GM19025 (cell line): Measurements from ENCODE around the gene ACBD5.

Experiments
- ATAC-seq: cut with Tn5 transposase; IDR thresholded peaks from one replicate; pipeline ENCODE4 v1.9.1; 2021; ENCODE audit warnings: mild to moderate bottlenecking, low read depth, moderate library complexity; ENCODE audit not compliant: unreplicated experiment

The ACBD5 gene

GRCh38 chr10:27155066-27155754, 85.4 kb downstream of the ACBD5 start, which contains the start of gene MASTL:
TSS of gene MASTL (plus strand) at chr10:27155352. CDS start at chr10:27155427, 75 bp downstream.
- ATAC-seq, result peak; percentile 83

DNA sequence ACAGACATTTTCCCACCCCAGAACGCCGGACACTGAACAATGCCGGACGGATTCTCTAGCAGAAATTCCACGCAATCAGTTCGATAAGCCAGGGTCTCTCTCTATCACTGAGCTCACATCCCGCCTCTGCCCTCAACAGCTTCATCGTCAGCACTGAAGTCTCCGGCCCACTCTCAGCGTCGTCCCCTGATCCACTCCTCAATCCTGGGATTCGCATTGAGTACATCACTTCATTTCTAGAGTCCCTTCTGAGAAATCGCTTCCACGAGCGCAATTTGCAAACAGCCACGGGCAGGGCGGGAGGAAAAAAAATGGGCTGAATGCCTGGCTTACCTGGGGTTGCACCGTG, 86.8 kb downstream of the ACBD5 start:
- peak; percentile 4 for ATAC-seq

DNA sequence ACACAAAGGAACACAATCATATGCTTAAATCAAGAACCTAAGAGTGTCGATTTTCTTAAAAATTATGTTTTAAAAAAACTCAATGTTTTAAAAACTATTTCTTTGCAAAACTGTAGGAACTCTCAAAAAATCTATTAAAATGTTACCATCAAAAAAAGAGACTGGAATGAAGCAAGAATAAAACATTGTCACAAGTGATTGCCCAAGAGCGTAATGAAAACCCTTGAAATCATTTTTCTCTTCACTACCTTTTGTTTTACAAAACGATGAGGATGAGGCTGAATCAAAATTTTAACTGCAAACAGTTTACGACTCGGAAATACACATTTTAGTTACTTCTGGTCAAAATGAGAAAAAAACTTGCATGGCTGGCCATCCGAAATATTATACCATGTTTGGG, 87.3 kb downstream of the ACBD5 start:
- no peak for ATAC-seq

- ATAC-seq, result no peak
These were observed 87.9 kb downstream of the ACBD5 start for GRCh38 chr10:27152687-27153086.

DNA sequence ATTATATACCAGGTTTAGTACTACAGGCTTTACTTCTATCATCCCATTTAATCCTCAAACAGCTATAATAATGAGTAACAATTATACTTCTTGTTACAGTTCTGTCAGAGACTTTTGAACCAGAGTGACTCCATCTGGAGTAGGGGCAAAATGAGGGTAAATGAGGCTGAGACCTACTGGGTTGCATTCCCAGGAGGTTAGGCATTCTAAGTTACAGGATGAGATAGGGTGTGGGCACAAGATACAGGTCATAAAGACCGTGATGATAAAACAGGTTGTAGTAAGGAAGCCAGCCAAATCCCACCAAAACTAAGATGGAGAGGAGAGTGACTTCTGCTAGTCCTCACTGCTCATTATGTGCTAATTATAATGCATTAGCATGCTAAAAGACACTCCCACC, 90.3 kb downstream of the ACBD5 start:
- no peak for ATAC-seq

GRCh38 chr10:27147701-27148100, 92.9 kb downstream of the ACBD5 start:
- ATAC-seq, result no peak

DNA sequence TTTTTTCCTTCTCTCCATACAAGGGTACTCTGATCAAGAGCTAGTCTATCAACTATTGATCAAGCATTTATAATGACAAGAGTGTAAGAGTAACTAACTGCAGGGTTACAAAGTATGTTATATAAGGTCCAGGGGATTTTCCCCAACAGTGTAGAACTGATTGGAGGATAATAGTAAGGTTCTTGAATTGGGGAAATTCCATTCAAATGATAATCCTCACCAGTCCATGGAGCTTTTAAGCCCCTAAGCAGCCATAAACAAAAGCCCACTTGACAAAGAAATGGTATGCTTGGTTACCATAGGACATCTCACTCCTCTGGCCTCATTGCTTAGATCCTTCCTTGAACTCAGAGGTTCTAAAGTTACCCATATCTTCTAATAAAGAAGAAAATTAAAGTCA, 94.7 kb downstream of the ACBD5 start:
- ATAC-seq, result no peak
